Nephron (organoid): Measurements from ENCODE around the gene PTPA.

Experiments
- H3K27ac Mint-ChIP-seq, 3 experiments: 2 replicates each; pipeline ENCODE4 v1.8.0; 2020; ENCODE audit warnings: mixed read lengths in 3 of 3, mild to moderate bottlenecking in 2 of 3, moderate library complexity in 1 of 3
- H3K27me3 Mint-ChIP-seq: 2 replicates; pipeline ENCODE4 v1.8.0; 2021; ENCODE audit warnings: low read depth, mild to moderate bottlenecking, moderate library complexity, mixed read lengths
- H3K36me3 Mint-ChIP-seq: 2 replicates; pipeline ENCODE4 v1.8.0; 2020; ENCODE audit warnings: low read depth, mixed read lengths
- H3K4me1 Mint-ChIP-seq: 2 replicates; pipeline ENCODE4 v1.8.0; 2020; ENCODE audit warnings: mixed read lengths
- H3K4me3 Mint-ChIP-seq, 3 experiments: 2 replicates each; pipeline ENCODE4 v1.8.0; 2020; ENCODE audit warnings: mild to moderate bottlenecking in 3 of 3, mixed read lengths in 3 of 3, moderate library complexity in 2 of 3
- H3K9me3 Mint-ChIP-seq: 2 replicates; pipeline ENCODE4 v1.8.0; 2020; ENCODE audit warnings: mixed read lengths
- CTCF ChIP-seq, 3 experiments: fragments of 200-600 bp; sonication (generic); IDR thresholded peaks; one replicate each; pipeline ENCODE4 v1.5.0; 2021; ENCODE audit warnings: antibody characterized with exemption in 3 of 3; ENCODE audit not compliant: unreplicated experiment in 3 of 3

Gene PTPA

GRCh38 chr9:129176701-129177442 lies 65.7 kb downstream of the PTPA start:
- Mint-ChIP-seq H3K4me3 (peak overlapping the region; percentile 92 to 97 (median 94)), H3K27me3 (peaks cover 19% of the 10 kb centered on the region), H3K9me3 (no peaks in the 10 kb centered on the region), H3K27ac (peak overlapping the region; percentile 99), H3K4me1 (peaks cover 31% of the 10 kb centered on the region), H3K36me3 (no peaks in the 10 kb centered on the region)
- TF ChIP-seq CTCF (IDR thresholded peaks at IDR 0.05; ENCODE audit: unreplicated experiment in 3 of 3), result no peak

GRCh38 chr9:129177443-129177790 lies 66.2 kb downstream of the PTPA start:
- peaks cover 36% of the 10 kb centered on the region for H3K4me1 Mint-ChIP-seq
- no peaks in the 10 kb centered on the region for H3K36me3 Mint-ChIP-seq

GRCh38 chr9:129177791-129178567 lies 66.8 kb downstream of the PTPA start, which contains the start of gene IER5L:
TSS of gene IER5L (minus strand) at chr9:129178261. CDS start at chr9:129178052, 209 bp downstream.
- Mint-ChIP-seq H3K36me3 (no peaks in the 10 kb centered on the region), H3K27ac (peak within 1 kb of the TSS; percentile 99), H3K4me3 (peak within 1 kb of the TSS; percentile 95 to 97 (median 97)), H3K27me3 (peaks cover 24% of the 10 kb centered on the region), H3K9me3 (no peaks in the 10 kb centered on the region), H3K4me1 (peaks cover 32% of the 10 kb centered on the region)
- no peak for TF ChIP-seq CTCF (IDR thresholded peaks at IDR 0.05; ENCODE audit: unreplicated experiment in 3 of 3)

More at GRCh38 chr9:129177443-129177790, 66.2 kb downstream of the PTPA start:
- no peaks in the 10 kb centered on the region for H3K9me3 Mint-ChIP-seq
- H3K4me3 Mint-ChIP-seq, result peak overlapping the region; percentile 95 to 97 (median 96)
- no peak for TF ChIP-seq CTCF (IDR thresholded peaks at IDR 0.05; ENCODE audit: unreplicated experiment in 3 of 3)
- peak overlapping the region; percentile 81 to 99 (median 95) for H3K27ac Mint-ChIP-seq
- H3K27me3 Mint-ChIP-seq, result peaks cover 24% of the 10 kb centered on the region

- peaks cover 20% of the 10 kb centered on the region for H3K27me3 Mint-ChIP-seq
- peak overlapping the region; percentile 47 to 90 (median 85) for H3K27ac Mint-ChIP-seq
- H3K36me3 Mint-ChIP-seq, result no peaks in the 10 kb centered on the region
- TF ChIP-seq CTCF (IDR thresholded peaks at IDR 0.05; ENCODE audit: unreplicated experiment in 3 of 3), result no peak
- peaks cover 34% of the 10 kb centered on the region for H3K4me1 Mint-ChIP-seq
- H3K9me3 Mint-ChIP-seq, result no peaks in the 10 kb centered on the region
- H3K4me3 Mint-ChIP-seq, result peak overlapping the region; percentile 75 to 95 (median 84)
Observed at GRCh38 chr9:129178568-129179382, 67.6 kb downstream of the PTPA start.

GRCh38 chr9:129181246-129181645 lies 70.0 kb downstream of the PTPA start:
- Mint-ChIP-seq H3K4me1 (peaks cover 57% of the 10 kb centered on the region), H3K4me3 (peak overlapping the region in 2 of 3 experiments; percentile 30 to 44), H3K9me3 (no peaks in the 10 kb centered on the region), H3K27ac (peak overlapping the region; percentile 65 to 80 (median 75)), H3K27me3 (peaks cover 20% of the 10 kb centered on the region), H3K36me3 (no peaks in the 10 kb centered on the region)
- TF ChIP-seq CTCF (IDR thresholded peaks at IDR 0.05; ENCODE audit: unreplicated experiment in 3 of 3), result no peak
